ENCODE measurements around the gene CLCN1.

The CLCN1 gene

GRCh38 chr7:143292876-143293275 is 23.0 kb upstream of the CLCN1 start:
- no CpG with 5 or more reads among the region's 5 CpGs for WGBS (ENCODE audit: extremely low coverage, insufficient coverage, insufficient read length)
- Histone ChIP-seq H3K4me3 (ENCODE audit: low read depth, low read length) (no peak overlapping the region), H3K4me2 (ENCODE audit: low read length) (no peak overlapping the region), H4K8ac (ENCODE audit: low read depth, low read length) (no peak overlapping the region), H2BK120ac (ENCODE audit: insufficient read depth, low read length, poor library complexity) (no peak overlapping the region), H3K79me2 (ENCODE audit: control insufficient read depth, insufficient read depth, low read length, poor library complexity) (peaks cover 7% of the 10 kb centered on the region), H3K27me3 (ENCODE audit: insufficient read depth, low read length) (no peaks in the 10 kb centered on the region), H3K18ac (ENCODE audit: low read length) (no peak overlapping the region), H3K23ac (ENCODE audit: low read length) (no peak overlapping the region), H4K91ac (ENCODE audit: low read depth, low read length) (no peak overlapping the region), H3K9me3 (ENCODE audit: insufficient read depth, low read depth, low read length) (no peaks in the 10 kb centered on the region), H2AFZ (ENCODE audit: insufficient read depth, low read length, poor library complexity) (no peak overlapping the region), H3K79me1 (ENCODE audit: low read length) (peaks cover 8% of the 10 kb centered on the region), H3K27ac (ENCODE audit: low read depth, low read length) (no peak overlapping the region), H2BK5ac (ENCODE audit: low read depth, low read length, poor library complexity) (no peak overlapping the region), H3K4me1 (ENCODE audit: control insufficient read depth in 1 of 2, insufficient read depth in 2 of 2, low read length in 2 of 2) (peaks cover under 1 to 2% of the 10 kb centered on the region in 2 experiments), H3K4ac (ENCODE audit: low read depth, low read length) (no peak overlapping the region), H3K36me3 (ENCODE audit: control insufficient read depth in 1 of 2, insufficient read depth in 2 of 2, low read length in 2 of 2) (peaks cover 26 to 36% of the 10 kb centered on the region in 2 experiments), H3K14ac (ENCODE audit: low read length) (no peak overlapping the region), H3K9ac (ENCODE audit: low read length) (no peak overlapping the region), H2BK12ac (ENCODE audit: low read length) (no peak overlapping the region), H2AK5ac (ENCODE audit: low read length) (no peak overlapping the region), H4K12ac (ENCODE audit: low read depth, low read length) (no peak overlapping the region)
- DNase-seq = no peak

GRCh38 chr7:143295870-143296269 is 20.0 kb upstream of the CLCN1 start:
- no peak overlapping the region for H3K27ac ChIP-seq (ENCODE audit: low read depth, low read length)
- DNase-seq = no peak
- no peaks in the 10 kb centered on the region for H3K4me1 ChIP-seq (ENCODE audit: control insufficient read depth in 1 of 2, insufficient read depth in 2 of 2, low read length in 2 of 2)
- H4K12ac ChIP-seq (ENCODE audit: low read depth, low read length) = no peak overlapping the region
- H4K91ac ChIP-seq (ENCODE audit: low read depth, low read length) = no peak overlapping the region
- no peak overlapping the region for H3K9ac ChIP-seq (ENCODE audit: low read length)
- H3K36me3 ChIP-seq (ENCODE audit: control insufficient read depth in 1 of 2, insufficient read depth in 2 of 2, low read length in 2 of 2) = peaks cover 38 to 52% of the 10 kb centered on the region in 2 experiments
- H2AK5ac ChIP-seq (ENCODE audit: low read length) = no peak overlapping the region
- H3K18ac ChIP-seq (ENCODE audit: low read length) = no peak overlapping the region
- no peak overlapping the region for H2AFZ ChIP-seq (ENCODE audit: insufficient read depth, low read length, poor library complexity)
- no peak overlapping the region for H2BK5ac ChIP-seq (ENCODE audit: low read depth, low read length, poor library complexity)
- H3K23ac ChIP-seq (ENCODE audit: low read length) = no peak overlapping the region
- H3K4me3 ChIP-seq (ENCODE audit: low read depth, low read length) = no peak overlapping the region
- no peaks in the 10 kb centered on the region for H3K27me3 ChIP-seq (ENCODE audit: insufficient read depth, low read length)
- no peak overlapping the region for H3K4ac ChIP-seq (ENCODE audit: low read depth, low read length)
- H3K14ac ChIP-seq (ENCODE audit: low read length) = no peak overlapping the region
- no peak overlapping the region for H4K8ac ChIP-seq (ENCODE audit: low read depth, low read length)
- H3K79me1 ChIP-seq (ENCODE audit: low read length) = no peaks in the 10 kb centered on the region
- no peak overlapping the region for H3K4me2 ChIP-seq (ENCODE audit: low read length)
- no peak overlapping the region for H2BK120ac ChIP-seq (ENCODE audit: insufficient read depth, low read length, poor library complexity)
- H2BK12ac ChIP-seq (ENCODE audit: low read length) = no peak overlapping the region
- no peaks in the 10 kb centered on the region for H3K9me3 ChIP-seq (ENCODE audit: insufficient read depth, low read depth, low read length)
- H3K79me2 ChIP-seq (ENCODE audit: control insufficient read depth, insufficient read depth, low read length, poor library complexity) = no peaks in the 10 kb centered on the region

DNA sequence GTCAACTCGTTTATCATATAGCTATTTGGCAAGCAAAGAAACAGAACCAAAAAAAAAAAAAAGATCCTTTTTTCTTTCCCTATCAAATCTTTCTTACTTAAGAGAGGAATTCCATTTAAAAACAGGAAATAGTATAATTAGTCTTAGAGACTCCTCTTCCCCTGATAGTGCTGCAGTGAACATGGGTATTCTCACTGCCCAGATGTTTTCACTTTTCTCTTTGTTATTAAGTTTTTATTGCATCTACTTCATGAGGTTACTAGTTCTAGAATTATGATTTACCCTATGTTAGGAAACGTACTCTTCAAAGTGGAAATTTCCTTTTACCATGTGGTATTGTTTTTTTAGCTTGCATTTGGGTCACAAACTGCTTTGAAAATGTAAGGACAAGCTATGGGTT is 19.2 kb upstream of the CLCN1 start:
- Histone ChIP-seq H3K9me3 (ENCODE audit: insufficient read depth, low read depth, low read length) (no peaks in the 10 kb centered on the region), H2AFZ (ENCODE audit: insufficient read depth, low read length, poor library complexity) (no peak overlapping the region), H3K79me2 (ENCODE audit: control insufficient read depth, insufficient read depth, low read length, poor library complexity) (no peaks in the 10 kb centered on the region), H3K27me3 (ENCODE audit: insufficient read depth, low read length) (no peaks in the 10 kb centered on the region), H3K14ac (ENCODE audit: low read length) (no peak overlapping the region), H3K9ac (ENCODE audit: low read length) (no peak overlapping the region), H3K27ac (ENCODE audit: low read depth, low read length) (no peak overlapping the region), H2AK5ac (ENCODE audit: low read length) (no peak overlapping the region), H3K23ac (ENCODE audit: low read length) (no peak overlapping the region), H2BK12ac (ENCODE audit: low read length) (no peak overlapping the region), H3K79me1 (ENCODE audit: low read length) (no peaks in the 10 kb centered on the region), H4K12ac (ENCODE audit: low read depth, low read length) (no peak overlapping the region), H4K8ac (ENCODE audit: low read depth, low read length) (no peak overlapping the region), H3K4me1 (ENCODE audit: control insufficient read depth in 1 of 2, insufficient read depth in 2 of 2, low read length in 2 of 2) (no peaks in the 10 kb centered on the region), H3K36me3 (ENCODE audit: control insufficient read depth in 1 of 2, insufficient read depth in 2 of 2, low read length in 2 of 2) (peaks cover 38 to 56% of the 10 kb centered on the region in 2 experiments), H2BK5ac (ENCODE audit: low read depth, low read length, poor library complexity) (no peak overlapping the region), H3K4ac (ENCODE audit: low read depth, low read length) (no peak overlapping the region), H2BK120ac (ENCODE audit: insufficient read depth, low read length, poor library complexity) (no peak overlapping the region), H4K91ac (ENCODE audit: low read depth, low read length) (no peak overlapping the region), H3K4me2 (ENCODE audit: low read length) (no peak overlapping the region), H3K4me3 (ENCODE audit: low read depth, low read length) (no peak overlapping the region), H3K18ac (ENCODE audit: low read length) (no peak overlapping the region)
- no CpG with 5 or more reads among the region's 2 CpGs for WGBS (ENCODE audit: extremely low coverage, insufficient coverage, insufficient read length)
- no peak for DNase-seq

DNA sequence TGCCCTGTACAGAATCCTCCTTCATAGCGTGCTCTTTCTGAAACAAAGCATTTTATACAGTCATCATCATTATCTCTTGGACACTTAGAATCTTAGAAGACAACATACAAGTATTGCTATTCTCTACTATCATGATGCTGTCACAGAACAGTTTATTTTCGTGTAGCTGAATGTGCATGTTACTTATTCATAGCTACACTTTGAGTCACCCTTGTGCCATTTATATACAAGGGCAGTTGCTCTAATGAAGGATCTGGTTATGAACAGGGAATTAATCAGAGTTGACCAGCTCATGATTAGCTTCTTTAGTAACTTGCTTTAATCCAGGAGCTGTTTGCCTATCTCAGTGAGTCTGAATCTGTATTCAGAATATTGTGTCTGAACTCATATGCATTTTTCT is 16.6 kb upstream of the CLCN1 start:
- Histone ChIP-seq H3K18ac (ENCODE audit: low read length) (no peak overlapping the region), H3K79me1 (ENCODE audit: low read length) (no peaks in the 10 kb centered on the region), H3K23ac (ENCODE audit: low read length) (no peak overlapping the region), H4K91ac (ENCODE audit: low read depth, low read length) (no peak overlapping the region), H3K4me2 (ENCODE audit: low read length) (no peak overlapping the region), H3K36me3 (ENCODE audit: control insufficient read depth in 1 of 2, insufficient read depth in 2 of 2, low read length in 2 of 2) (peaks cover 27 to 52% of the 10 kb centered on the region in 2 experiments), H4K8ac (ENCODE audit: low read depth, low read length) (no peak overlapping the region), H3K4me1 (ENCODE audit: control insufficient read depth in 1 of 2, insufficient read depth in 2 of 2, low read length in 2 of 2) (no peaks in the 10 kb centered on the region), H3K9me3 (ENCODE audit: insufficient read depth, low read depth, low read length) (no peaks in the 10 kb centered on the region), H3K27me3 (ENCODE audit: insufficient read depth, low read length) (no peaks in the 10 kb centered on the region), H2BK12ac (ENCODE audit: low read length) (no peak overlapping the region), H3K79me2 (ENCODE audit: control insufficient read depth, insufficient read depth, low read length, poor library complexity) (no peaks in the 10 kb centered on the region), H2BK120ac (ENCODE audit: insufficient read depth, low read length, poor library complexity) (no peak overlapping the region), H3K4ac (ENCODE audit: low read depth, low read length) (no peak overlapping the region), H3K9ac (ENCODE audit: low read length) (no peak overlapping the region), H2AFZ (ENCODE audit: insufficient read depth, low read length, poor library complexity) (no peak overlapping the region), H2BK5ac (ENCODE audit: low read depth, low read length, poor library complexity) (no peak overlapping the region), H3K27ac (ENCODE audit: low read depth, low read length) (no peak overlapping the region), H3K4me3 (ENCODE audit: low read depth, low read length) (no peak overlapping the region), H2AK5ac (ENCODE audit: low read length) (no peak overlapping the region), H3K14ac (ENCODE audit: low read length) (no peak overlapping the region), H4K12ac (ENCODE audit: low read depth, low read length) (no peak overlapping the region)
- no CpG with 5 or more reads among the region's 2 CpGs for WGBS (ENCODE audit: extremely low coverage, insufficient coverage, insufficient read length)
- no peak for DNase-seq
